H1 (cell line): ENCODE measurements around the gene MXI1. TPM values are rescaled to one million over a fixed set of nuclear protein-coding genes. Genes with fewer than 3 reads are reported as not detected.

Experiments
- CTCF ChIA-PET: fragments of 300-600 bp; sonication (Branson Sonifier 250); formaldehyde crosslinking; loops from one replicate; lab custom pipeline; 2021; ENCODE audit not compliant: partially characterized antibody; lab: Charles Lee
- POLR2A ChIA-PET: fragments of 300-600 bp; sonication (Branson Sonifier 250); formaldehyde crosslinking; loops from one replicate; lab custom pipeline; 2021; ENCODE audit warnings: inconsistent platforms; ENCODE audit not compliant: partially characterized antibody; lab: Charles Lee
- DNase-seq, 2 experiments: peaks; one replicate each; pipeline versions ENCODE4 v3.0.0 to v3.0.0-alpha.2; 2010 to 2022; ENCODE audit warnings: low spot score in 2 of 2, low read depth in 1 of 2, mixed read lengths in 1 of 2
- FAIRE-seq: peaks from 2 replicates; lab custom pipeline; 2011; peaks lifted over from hg19 to GRCh38; lab: Jason Lieb, UNC
- H2AFZ ChIP-seq: 2 replicates; pipeline ENCODE4 v1.8.1; 2012; ENCODE audit warnings: low read length, inconsistent platforms
- H2AK5ac ChIP-seq: 2 replicates; pipeline ENCODE4 v1.6.1; 2013; ENCODE audit warnings: low read depth, low read length
- H2BK120ac ChIP-seq: replicated peaks from 2 replicates; pipeline ENCODE3; 2013; ENCODE audit warnings: low read depth, low read length, inconsistent platforms
- H2BK12ac ChIP-seq: 2 replicates; pipeline ENCODE4 v1.6.1; 2013; ENCODE audit warnings: low read depth, low read length
- H2BK15ac ChIP-seq: 2 replicates; pipeline ENCODE4 v1.6.1; 2013; ENCODE audit warnings: low read length
- H2BK20ac ChIP-seq: 2 replicates; pipeline ENCODE4 v1.6.1; 2013; ENCODE audit warnings: low read length
- H2BK5ac ChIP-seq: 2 replicates; pipeline ENCODE4 v1.6.1; 2013; ENCODE audit warnings: low read depth, low read length
- H3K14ac ChIP-seq: 2 replicates; pipeline ENCODE4 v1.6.1; 2013; ENCODE audit warnings: inconsistent platforms; ENCODE audit not compliant: insufficient read length
- H3K18ac ChIP-seq: 2 replicates; pipeline ENCODE4 v1.6.1; 2013; ENCODE audit warnings: low read length; ENCODE audit errors: extremely low read depth
- H3K23ac ChIP-seq: 2 replicates; pipeline ENCODE4 v1.6.1; 2013; ENCODE audit warnings: inconsistent platforms; ENCODE audit not compliant: insufficient read length
- H3K23me2 ChIP-seq: 2 replicates; pipeline ENCODE4 v1.6.1; 2013; ENCODE audit warnings: low read depth, low read length
- H3K27ac ChIP-seq: 2 replicates; pipeline ENCODE4 v1.6.1; 2011; ENCODE audit warnings: low read depth, low read length, inconsistent platforms
- H3K27me3 ChIP-seq, 4 experiments: replicated peaks in 1 of 4; 1 replicate in 1 of 4; 2 replicates in 3 of 4; pipeline versions ENCODE4 v1.6.1 to v1.8.1; 2011 to 2013; ENCODE audit warnings: low read length in 3 of 4, mild to moderate bottlenecking in 3 of 4, inconsistent platforms in 2 of 4, mixed read lengths in 2 of 4, moderate library complexity in 1 of 4; ENCODE audit not compliant: control insufficient read depth in 3 of 4, insufficient read depth in 3 of 4; ENCODE audit errors: extremely low read depth in 1 of 4
- H3K36me3 ChIP-seq, 4 experiments: 2 replicates each; pipeline versions ENCODE4 v1.6.1 to v1.8.1; 2011 to 2013; ENCODE audit warnings: mild to moderate bottlenecking in 4 of 4, low read length in 3 of 4, moderate library complexity in 2 of 4, control low read depth in 1 of 4, inconsistent platforms in 1 of 4; ENCODE audit not compliant: insufficient read depth in 4 of 4, control insufficient read depth in 2 of 4
- H3K4ac ChIP-seq: replicated peaks from 2 replicates; pipeline ENCODE3; 2013; ENCODE audit warnings: low read length, low read depth, mixed read lengths, inconsistent platforms; ENCODE audit not compliant: insufficient read length
- H3K4me1 ChIP-seq, 4 experiments: replicated peaks in 1 of 4; 1 replicate in 1 of 4; 2 replicates in 3 of 4; pipeline versions ENCODE4 v1.6.1 to v1.8.1; 2011 to 2013; ENCODE audit warnings: low read length in 3 of 4, inconsistent platforms in 2 of 4, mixed read lengths in 1 of 4; ENCODE audit not compliant: insufficient read depth in 4 of 4, control insufficient read depth in 3 of 4
- H3K4me2 ChIP-seq, 2 experiments: 2 replicates each; pipeline versions ENCODE4 v1.6.1 to v1.8.1; 2011 to 2013; ENCODE audit warnings: low read depth in 2 of 2, low read length in 2 of 2, control low read depth in 1 of 2, inconsistent platforms in 1 of 2, mild to moderate bottlenecking in 1 of 2; ENCODE audit not compliant: insufficient read depth in 1 of 2
- H3K4me3 ChIP-seq, 4 experiments: fragments of 200-600, 300-600 bp in 1 of 4; sonication (generic), shearing (Covaris generic), sonication (Bioruptor Twin) in 1 of 4; 2 replicates each; pipeline versions ENCODE4 v1.5.1 to v1.8.1; 2011 to 2016; ENCODE audit warnings: low read length in 4 of 4, low read depth in 3 of 4, control low read depth in 2 of 4, inconsistent platforms in 2 of 4, mild to moderate bottlenecking in 2 of 4, mixed read lengths in 1 of 4, moderate library complexity in 1 of 4; ENCODE audit not compliant: insufficient read depth in 2 of 4; ENCODE audit errors: extremely low read depth in 1 of 4
- H3K56ac ChIP-seq: replicated peaks from 2 replicates; pipeline ENCODE3; 2013; ENCODE audit warnings: low read depth, mild to moderate bottlenecking, mixed read lengths, low read length, inconsistent platforms; ENCODE audit not compliant: insufficient read length
- H3K79me1 ChIP-seq: 2 replicates; pipeline ENCODE4 v1.6.1; 2013; ENCODE audit warnings: low read depth, low read length, control low read depth
- H3K79me2 ChIP-seq, 2 experiments: 2 replicates each; pipeline versions ENCODE4 v1.6.1 to v1.8.1; 2012 to 2013; ENCODE audit warnings: low read length in 2 of 2, mild to moderate bottlenecking in 2 of 2, inconsistent platforms in 1 of 2; ENCODE audit not compliant: insufficient read depth in 2 of 2, control insufficient read depth in 1 of 2
- H3K9ac ChIP-seq, 4 experiments: replicated peaks in 1 of 4; 1 replicate in 1 of 4; 2 replicates in 3 of 4; pipeline versions ENCODE4 v1.6.1 to v1.8.1; 2011 to 2013; ENCODE audit warnings: low read depth in 3 of 4, low read length in 3 of 4, control low read depth in 2 of 4, mild to moderate bottlenecking in 2 of 4, moderate library complexity in 2 of 4, inconsistent platforms in 1 of 4; ENCODE audit errors: extremely low read depth in 1 of 4
- H3K9me3 ChIP-seq, 2 experiments: 2 replicates each; pipeline versions ENCODE4 v1.6.1 to v1.8.1; 2012 to 2013; ENCODE audit warnings: mild to moderate bottlenecking in 2 of 2, moderate library complexity in 2 of 2, control low read depth in 1 of 2, inconsistent platforms in 1 of 2, low read depth in 1 of 2, low read length in 1 of 2, mixed read lengths in 1 of 2; ENCODE audit not compliant: insufficient read depth in 2 of 2
- H4K20me1 ChIP-seq, 2 experiments: replicated peaks in 1 of 2; 2 replicates each; pipeline versions ENCODE3 to v1.8.1; 2011 to 2013; ENCODE audit warnings: inconsistent platforms in 2 of 2, low read length in 2 of 2, mild to moderate bottlenecking in 1 of 2; ENCODE audit not compliant: insufficient read depth in 2 of 2, control insufficient read depth in 1 of 2
- H4K5ac ChIP-seq: 2 replicates; pipeline ENCODE4 v1.6.1; 2013; ENCODE audit warnings: low read length, low read depth, mixed read lengths, inconsistent platforms; ENCODE audit not compliant: insufficient read length
- H4K8ac ChIP-seq: 2 replicates; pipeline ENCODE4 v1.8.0; 2013; ENCODE audit warnings: mild to moderate bottlenecking, moderate library complexity, low read length, inconsistent platforms; ENCODE audit not compliant: insufficient read depth; ENCODE audit errors: extremely low read depth
- H4K91ac ChIP-seq: replicated peaks from 2 replicates; pipeline ENCODE3; 2013; ENCODE audit warnings: low read length, mixed read lengths, inconsistent platforms; ENCODE audit not compliant: insufficient read length
- ATF3 ChIP-seq: IDR thresholded peaks from 2 replicates; pipeline ENCODE4 v1.6.1; 2011; ENCODE audit warnings: low read depth, mild to moderate bottlenecking, low read length; ENCODE audit not compliant: insufficient read depth
- CEBPB ChIP-seq: IDR thresholded peaks from 2 replicates; pipeline ENCODE4 v1.6.1; 2012; ENCODE audit warnings: low read depth, low read length
- GTF2F1 ChIP-seq: IDR thresholded peaks from 2 replicates; pipeline ENCODE4 v1.6.1; 2012; ENCODE audit warnings: low read depth, low read length, improper control_type of control experiment, borderline replicate concordance
- HDAC6 ChIP-seq: IDR thresholded peaks from one replicate; pipeline ENCODE4 v1.7.1; 2012; ENCODE audit warnings: low read depth, mild to moderate bottlenecking, inconsistent platforms, low read length, moderate library complexity
- MAFK ChIP-seq: IDR thresholded peaks from 2 replicates; pipeline ENCODE4 v1.6.1; 2012; ENCODE audit warnings: low read depth, mild to moderate bottlenecking, improper control_type of control experiment, low read length
- NANOG ChIP-seq: IDR thresholded peaks from 2 replicates; pipeline ENCODE4 v1.6.1; 2011; ENCODE audit warnings: low read length, low read depth, mild to moderate bottlenecking, inconsistent platforms; ENCODE audit not compliant: insufficient read depth, poor library complexity, severe bottlenecking
- NRF1 ChIP-seq: IDR thresholded peaks from 2 replicates; pipeline ENCODE4 v1.6.1; 2011; ENCODE audit warnings: mild to moderate bottlenecking, low read depth, low read length, improper control_type of control experiment
- RXRA ChIP-seq: IDR thresholded peaks from 2 replicates; pipeline ENCODE4 v1.6.1; 2011; ENCODE audit warnings: low read depth, mild to moderate bottlenecking, low read length, moderate library complexity; ENCODE audit not compliant: insufficient read depth
- SUZ12 ChIP-seq: fragments of 200-600 bp; sonication (generic); IDR thresholded peaks from 2 replicates; pipeline ENCODE4 v1.6.1; 2012; ENCODE audit warnings: mild to moderate bottlenecking, inconsistent platforms, low read length, moderate library complexity, mixed read lengths
- TCF12 ChIP-seq: IDR thresholded peaks from 2 replicates; pipeline ENCODE4 v1.6.1; 2011; ENCODE audit warnings: low read depth, mild to moderate bottlenecking, low read length
- USF2 ChIP-seq: IDR thresholded peaks from 2 replicates; pipeline ENCODE4 v1.6.1; 2011; ENCODE audit warnings: low read length, improper control_type of control experiment
- ZNF274 ChIP-seq: IDR thresholded peaks from 2 replicates; pipeline ENCODE4 v1.7.0; 2012; ENCODE audit warnings: low read length, borderline replicate concordance; ENCODE audit errors: extremely low read depth
- WGBS, 2 experiments: shearing (Covaris generic) in 1 of 2; methylation state at CpG; one replicate each; pipeline versions ENCODE4 v1.1.6 to v1.1.7; 2013 to 2015; ENCODE audit warnings: low lambda C conversion rate in 2 of 2, mixed read lengths in 2 of 2, inconsistent platforms in 1 of 2, low coverage in 1 of 2, missing lambda C conversion rate in 1 of 2; ENCODE audit not compliant: insufficient replicate concordance in 2 of 2, insufficient coverage in 1 of 2, insufficient read length in 1 of 2; ENCODE audit errors: extremely low coverage in 1 of 2, missing lambda C conversion rate in 1 of 2; 5-methylcytosine and 5-hydroxymethylcytosine counted together
- polyA plus RNA-seq, 7 experiments: library from polyadenylated mRNA; depleted of rRNA in 3 of 7; stranded (reverse) in 5 of 7; unstranded in 2 of 7; fragments of >200 nt in 5 of 7; fragments of 200-250 nt in 2 of 7; gene quantifications; 1 replicate in 5 of 7; 2 replicates in 1 of 7; 4 replicates in 1 of 7; pipeline versions ENCODE4 v1.2.1 to v1.2.3, GENCODE V29; 2011 to 2013; ENCODE audit warnings: missing spikeins in 2 of 7, mixed read lengths in 2 of 7
- total RNA-seq: library from RNA; stranded (reverse); fragmentation: NEBNext Ultra II Directional; extraction: Animal tissue kit (Norgen Biotek cat#: 25700); gene quantifications from 2 replicates; pipeline ENCODE4 v1.2.1, GENCODE V29; 2021

The MXI1 gene
- total and polyA plus RNA-seq, 2 of the 8 experiments (the other 6 are each of a cell fraction or from before 2014, with no cell fraction given), result 5.7 to 8.8 TPM

DNA sequence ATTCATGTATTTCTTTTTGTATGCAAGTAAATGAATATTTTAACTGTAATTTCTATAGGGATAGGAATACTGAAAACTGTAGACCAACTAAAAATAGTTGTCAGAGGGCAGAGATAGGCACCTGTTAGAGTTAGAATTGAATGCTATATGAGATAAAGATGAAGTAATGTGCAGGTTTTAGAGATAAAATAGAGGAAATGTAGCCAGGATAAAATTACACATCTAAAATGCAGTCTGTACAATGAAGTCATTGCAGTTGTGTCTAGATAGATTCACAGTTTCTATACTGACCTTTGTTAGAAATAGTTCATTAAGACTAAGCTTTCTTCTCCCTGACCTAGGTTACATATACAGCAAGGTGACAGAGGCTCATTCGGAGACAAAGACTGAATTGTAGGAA lies 51.1 kb downstream of the MXI1 start:
- Histone ChIP-seq H3K4me3 (no peak overlapping the region), H3K4me1 (no peaks in the 10 kb centered on the region), H3K36me3 (no peaks in the 10 kb centered on the region), H3K18ac (no peak overlapping the region), H3K4me2 (no peak overlapping the region), H2BK120ac (no peak overlapping the region), H3K79me1 (no peaks in the 10 kb centered on the region), H2BK20ac (no peak overlapping the region), H3K4ac (no peak overlapping the region), H2BK5ac (no peak overlapping the region), H3K14ac (no peak overlapping the region), H2BK12ac (no peak overlapping the region), H4K5ac (no peak overlapping the region), H3K9ac (no peak overlapping the region), H2AFZ (no peak overlapping the region), H4K20me1 (no peaks in the 10 kb centered on the region), H3K23me2 (no peaks in the 10 kb centered on the region), H3K79me2 (no peaks in the 10 kb centered on the region), H3K27ac (no peak overlapping the region), H4K91ac (no peak overlapping the region), H2AK5ac (no peak overlapping the region), H3K56ac (no peak overlapping the region), H3K23ac (no peak overlapping the region), H4K8ac (no peak overlapping the region), H3K27me3 (peaks cover 0 to 1% (median 0%) of the 10 kb centered on the region in 4 experiments; a peak in 1 of 7 replicates), H2BK15ac (no peak overlapping the region), H3K9me3 (no peaks in the 10 kb centered on the region)
- ChIA-PET CTCF (interaction anchor here (1.0 to 1.4 kb wide), 2 partner anchors 14 to 20 kb away, joined by 3 to 4 read pairs; no protein-coding TSS in a partner anchor), POLR2A (interaction anchor here (0.9 to 1.1 kb wide), 2 partner anchors 12 to 45 kb away, joined by 3 read pairs; no protein-coding TSS in a partner anchor)
- FAIRE-seq, result no peak
- DNase-seq, result no peak
- 89% methylated on average over 1 of the region's 1 CpG; no CpG with 5 or more reads in 1 of the 2 experiments for WGBS, 2 experiments
- TF ChIP-seq RXRA, result no peak
- TF ChIP-seq TCF12, result no peak
- no peak for TF ChIP-seq MAFK
- no peak for TF ChIP-seq NANOG
- no peak for TF ChIP-seq HDAC6
- TF ChIP-seq ZNF274, result no peak
- TF ChIP-seq SUZ12, result no peak
- TF ChIP-seq GTF2F1, result no peak
- TF ChIP-seq NRF1, result no peak
- TF ChIP-seq CEBPB, result no peak
- no peak for TF ChIP-seq USF2
- no peak for TF ChIP-seq ATF3
